CD4-positive, alpha-beta T cell treated with Interleukin-21 for 1 hour (primary cell): ENCODE measurements around the gene ARL4A.
"Not testable (repeated sequence)": the region's sequence is repeated elsewhere in the genome, so short reads cannot be mapped to it uniquely, and the experiment has no call there.

ENCODE experiments used
- DNase-seq: peaks from one replicate; pipeline ENCODE4 v3.0.0-alpha.2; 2020

ARL4A gene, protein sequence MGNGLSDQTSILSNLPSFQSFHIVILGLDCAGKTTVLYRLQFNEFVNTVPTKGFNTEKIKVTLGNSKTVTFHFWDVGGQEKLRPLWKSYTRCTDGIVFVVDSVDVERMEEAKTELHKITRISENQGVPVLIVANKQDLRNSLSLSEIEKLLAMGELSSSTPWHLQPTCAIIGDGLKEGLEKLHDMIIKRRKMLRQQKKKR

DNA sequence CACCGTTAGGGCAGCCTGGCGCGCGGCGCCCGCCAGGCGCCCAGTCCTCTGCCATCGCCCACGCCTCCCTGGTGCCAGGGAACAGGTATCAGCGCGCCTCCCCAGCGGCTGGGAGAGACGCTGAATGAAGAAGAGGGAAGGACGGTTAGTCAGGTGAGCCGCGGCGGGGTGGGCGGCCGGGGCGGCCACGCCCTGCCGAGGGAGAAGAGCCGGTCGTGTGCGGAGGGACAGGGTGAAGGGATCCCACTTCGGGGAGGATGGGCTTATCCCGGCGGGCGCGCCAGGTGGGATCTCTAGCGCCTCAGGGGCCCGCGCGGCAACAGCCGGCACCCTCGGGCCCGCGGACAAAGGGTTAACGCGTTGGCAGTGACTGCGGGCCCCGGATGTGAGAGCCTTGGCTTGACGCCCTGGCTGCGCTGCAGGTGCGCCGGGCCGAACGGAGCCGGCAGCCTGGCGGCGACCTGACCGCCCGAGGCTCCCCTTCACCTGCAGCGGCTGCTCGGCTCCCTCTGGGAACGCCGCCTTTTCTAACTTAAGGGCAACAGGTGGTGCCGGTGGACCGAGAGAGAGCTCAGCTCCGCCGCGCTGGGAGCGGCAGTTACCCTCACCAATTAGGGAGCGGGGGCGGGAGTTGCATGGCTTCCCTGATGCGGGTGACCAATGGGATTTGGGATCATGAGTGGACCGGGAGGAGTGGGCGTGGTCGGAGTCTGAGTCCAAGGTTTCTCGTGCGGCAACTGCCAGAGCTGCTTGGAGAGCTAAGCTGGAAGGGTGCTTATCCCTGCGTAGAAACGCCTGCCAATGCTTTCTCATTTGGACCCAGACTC, at the start of gene ARL4A:
Gene ARL4A, plus strand, starts transcription at position 743 of the 827 bp plus-strand sequence. CDS start 622 bp downstream, outside the sequence.
- peak; percentile 92 for DNase-seq

DNA sequence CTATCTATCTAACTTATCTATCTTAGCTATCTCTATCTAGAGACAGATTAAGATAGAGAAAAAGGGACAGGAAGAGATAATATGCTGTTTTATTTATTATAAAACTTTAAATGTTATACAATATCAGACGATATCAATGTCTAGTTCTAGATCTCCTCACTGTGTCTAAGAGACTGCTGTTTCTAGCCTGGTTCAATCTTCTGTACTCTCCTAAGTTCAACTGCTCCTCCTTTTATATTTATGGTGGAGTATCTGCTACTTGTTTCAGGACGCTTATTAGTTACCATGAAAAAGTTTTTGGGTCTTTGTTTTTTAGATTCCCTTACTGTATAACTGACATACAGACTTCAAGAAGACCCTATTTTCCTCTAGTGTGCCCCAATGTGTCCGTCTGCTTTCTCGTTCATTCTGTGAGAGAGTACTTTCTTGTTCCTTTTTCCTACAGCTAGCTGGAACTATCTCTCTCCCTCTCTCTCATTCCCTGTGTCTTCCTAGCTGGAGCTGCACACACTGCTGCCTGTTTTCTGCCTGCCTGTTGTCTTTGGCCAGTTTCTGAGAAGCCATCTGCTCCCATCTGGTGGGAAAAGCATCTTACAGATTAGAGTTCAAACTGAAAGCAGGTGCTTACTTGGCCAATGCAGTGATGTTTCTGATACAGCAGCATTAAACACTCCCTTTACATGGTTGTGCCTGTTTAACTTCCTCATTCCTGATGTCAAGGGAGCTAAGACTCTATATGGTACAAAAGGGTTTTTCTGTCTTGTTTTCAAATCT, 49.4 kb upstream of the ARL4A start:
- DNase-seq, result peak; percentile 7

DNA sequence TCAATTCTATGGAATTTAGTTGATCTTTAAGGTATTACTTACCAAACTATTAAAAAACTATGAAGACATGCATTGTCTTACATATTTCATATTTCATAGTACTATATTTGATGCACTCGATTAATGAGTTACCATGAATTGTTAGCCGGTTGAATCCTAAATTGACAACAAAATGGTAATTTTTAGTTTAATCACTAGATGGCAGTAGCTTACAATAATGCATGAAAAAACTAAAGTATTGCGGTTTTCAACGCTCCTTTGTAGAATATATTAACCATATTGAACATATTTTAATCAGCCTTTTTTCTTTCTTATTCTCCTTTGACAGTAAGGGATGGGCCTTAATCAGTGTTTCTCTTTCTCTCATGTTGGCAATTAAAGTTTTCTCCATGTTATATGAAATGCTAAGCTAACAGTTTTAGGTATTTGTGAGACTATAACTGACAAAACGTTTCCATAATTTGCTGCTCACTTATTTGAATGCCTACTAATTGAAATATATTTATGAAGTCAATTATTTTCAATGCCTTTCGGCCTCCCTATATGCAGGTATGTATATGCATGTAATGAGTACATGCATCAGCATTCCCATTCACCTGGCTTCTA, 48.5 kb upstream of the ARL4A start:
- DNase-seq, result peak; percentile 62

DNA sequence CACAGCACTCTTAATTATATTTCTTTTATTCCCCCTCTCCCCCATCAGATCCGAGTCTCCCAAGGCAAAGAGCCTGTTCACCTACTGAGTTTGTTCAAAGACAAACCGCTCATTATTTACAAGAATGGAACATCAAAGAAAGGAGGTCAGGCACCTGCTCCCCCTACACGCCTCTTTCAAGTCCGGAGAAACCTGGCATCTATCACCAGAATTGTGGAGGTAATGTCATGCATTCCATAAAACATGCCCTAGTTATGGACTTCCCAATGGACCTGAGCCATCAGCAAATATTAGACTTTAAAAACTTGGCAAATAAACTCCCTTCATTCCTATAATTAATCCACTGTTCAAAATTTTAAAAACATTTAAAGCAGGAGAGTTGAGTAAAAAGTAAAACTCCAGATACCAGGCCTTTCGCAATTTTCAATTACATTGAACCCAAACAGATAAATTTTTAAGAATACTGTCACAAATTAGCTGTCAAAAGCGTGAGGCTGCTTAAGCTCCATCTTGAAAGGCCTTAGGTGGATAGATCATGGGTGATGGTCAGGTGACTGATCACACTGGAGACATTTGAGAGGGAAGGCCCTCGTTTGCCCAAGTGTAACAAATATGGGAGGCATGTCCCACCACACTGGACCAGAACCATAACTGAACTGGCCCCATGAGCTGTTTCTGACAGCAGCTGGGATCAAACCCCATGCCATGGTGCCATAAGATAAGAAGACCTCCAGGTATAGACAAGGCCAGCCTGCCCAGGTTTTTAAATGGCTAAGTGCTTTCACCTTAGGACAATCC, 46.9 kb upstream of the ARL4A start:
- no peak for DNase-seq

DNA sequence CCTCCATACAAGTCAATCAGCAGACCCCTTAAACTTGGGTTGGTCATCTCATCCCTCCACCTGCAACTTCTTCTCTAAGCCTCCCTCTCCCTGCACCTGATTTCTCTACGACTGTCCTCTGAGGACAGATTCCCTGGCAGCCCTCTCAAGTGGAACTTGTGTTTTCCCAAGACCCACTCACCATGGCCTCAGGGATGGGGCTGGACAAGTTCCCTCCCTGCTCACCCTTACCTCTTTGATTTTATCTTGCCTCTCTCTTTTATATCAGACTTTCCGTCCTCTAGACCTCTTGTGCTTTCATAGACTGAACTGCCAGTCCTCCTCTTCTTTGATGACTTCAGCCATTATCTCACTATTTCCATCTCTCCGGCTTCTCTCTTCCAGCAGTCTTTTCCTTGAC, 46.2 kb upstream of the ARL4A start:
- DNase-seq, result no peak

DNA sequence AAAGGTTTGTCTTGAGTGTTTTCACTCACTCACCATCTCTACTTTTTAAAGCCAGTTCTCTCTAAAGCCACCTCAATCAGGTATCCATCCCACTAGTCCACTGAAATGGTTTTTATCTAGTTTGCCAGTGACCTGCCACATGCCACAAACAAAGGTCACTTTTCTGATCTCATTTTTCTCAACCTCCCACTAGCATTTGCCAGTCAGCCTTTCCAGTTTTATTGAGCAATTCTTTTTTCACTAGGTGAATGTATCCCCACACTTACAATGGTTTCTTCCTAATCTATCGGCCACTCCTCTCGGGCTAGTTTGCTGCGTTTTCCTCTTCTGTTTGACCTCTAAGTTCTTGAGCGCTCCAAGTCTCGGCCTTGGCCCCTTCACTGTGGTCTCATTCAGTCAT, 44.9 kb upstream of the ARL4A start:
- DNase-seq, result no peak

DNA sequence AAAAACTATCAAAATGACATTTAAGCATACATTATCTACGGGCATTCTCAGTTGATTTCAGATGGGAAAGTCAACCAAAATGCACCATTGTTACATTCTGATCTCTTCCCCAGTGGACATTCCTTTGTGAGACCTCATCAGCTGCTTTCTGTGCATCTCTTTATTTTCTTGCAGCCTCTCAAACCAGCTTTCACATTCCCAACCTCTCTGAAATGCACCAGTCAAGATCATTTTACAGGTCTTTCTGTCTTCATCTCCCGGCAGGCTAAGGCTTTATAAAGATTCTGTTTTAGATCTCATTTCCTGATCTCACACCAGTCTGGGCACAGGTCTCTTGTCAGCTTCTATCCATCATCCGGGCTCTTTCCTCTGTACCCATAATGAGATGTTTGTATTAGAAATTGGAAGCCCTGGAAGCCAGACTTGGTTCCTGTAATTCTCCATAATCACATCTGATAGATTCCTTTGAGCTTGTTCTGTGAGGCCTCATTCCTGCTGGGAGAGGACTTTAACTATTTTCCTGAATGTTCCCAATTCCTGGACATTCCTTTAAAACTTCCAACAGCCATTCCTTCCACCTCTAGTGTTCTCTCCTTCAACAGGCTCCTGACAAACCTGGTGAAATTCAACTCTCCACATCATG, 44.3 kb upstream of the ARL4A start:
- DNase-seq, result no peak

DNA sequence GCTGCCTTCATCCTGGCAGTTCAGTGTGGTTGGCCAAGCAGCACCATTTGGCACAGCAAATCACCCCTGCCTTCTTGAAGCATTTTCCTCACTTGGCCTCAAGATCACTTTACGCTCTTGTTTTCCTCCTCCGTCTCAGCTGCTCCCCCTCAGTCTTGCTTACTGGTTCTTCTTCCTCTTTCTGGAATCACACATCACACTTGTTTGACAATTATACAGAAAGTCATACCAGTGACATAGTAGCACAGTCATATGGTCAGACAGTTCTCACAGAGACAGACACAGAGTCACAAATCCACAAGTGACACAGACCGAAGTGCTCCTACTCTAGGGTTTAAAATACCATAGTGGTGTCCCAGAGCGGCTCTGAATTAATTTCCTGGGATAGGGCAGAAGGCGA, 43.8 kb upstream of the ARL4A start:
- no peak for DNase-seq

DNA sequence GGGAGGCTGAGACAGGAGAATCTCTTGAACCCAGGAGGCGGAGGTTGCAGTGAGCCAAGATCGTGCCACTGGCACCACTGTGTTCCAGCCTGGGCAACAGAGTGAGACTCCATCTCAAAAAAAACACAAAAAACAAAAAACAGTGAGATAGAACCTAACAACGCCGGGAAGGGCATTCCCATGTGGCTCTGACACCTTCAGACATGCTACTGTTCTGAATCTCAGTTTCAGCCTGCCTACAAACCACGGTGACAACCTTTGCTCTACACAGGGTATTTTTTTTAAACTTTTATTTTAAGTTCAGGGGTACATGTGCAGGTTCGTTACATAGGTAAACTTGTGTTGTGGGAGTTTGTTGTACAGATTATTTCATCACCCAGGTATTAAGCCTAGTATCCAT, 42.2 kb upstream of the ARL4A start:
- DNase-seq, result not testable (repeated sequence)

DNA sequence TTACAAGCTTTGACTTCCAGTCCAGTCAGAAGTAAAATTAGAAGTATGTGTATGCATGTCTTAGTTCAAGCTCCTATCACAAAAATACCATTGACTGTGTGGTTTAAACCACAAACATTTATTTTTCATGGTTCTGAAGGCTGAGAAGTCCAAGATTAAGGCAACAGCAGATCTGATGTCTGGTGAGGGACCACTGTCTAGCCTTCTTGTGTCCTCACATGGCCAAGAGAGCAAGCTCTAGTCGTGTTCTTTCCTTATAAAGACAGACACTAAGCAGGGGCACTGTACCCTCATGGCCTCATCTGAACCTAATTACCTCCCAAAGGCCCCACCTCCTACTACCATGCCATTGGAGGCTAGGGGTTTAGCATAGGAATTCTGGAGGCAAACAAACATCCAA, 41.3 kb upstream of the ARL4A start:
- no peak for DNase-seq

DNA sequence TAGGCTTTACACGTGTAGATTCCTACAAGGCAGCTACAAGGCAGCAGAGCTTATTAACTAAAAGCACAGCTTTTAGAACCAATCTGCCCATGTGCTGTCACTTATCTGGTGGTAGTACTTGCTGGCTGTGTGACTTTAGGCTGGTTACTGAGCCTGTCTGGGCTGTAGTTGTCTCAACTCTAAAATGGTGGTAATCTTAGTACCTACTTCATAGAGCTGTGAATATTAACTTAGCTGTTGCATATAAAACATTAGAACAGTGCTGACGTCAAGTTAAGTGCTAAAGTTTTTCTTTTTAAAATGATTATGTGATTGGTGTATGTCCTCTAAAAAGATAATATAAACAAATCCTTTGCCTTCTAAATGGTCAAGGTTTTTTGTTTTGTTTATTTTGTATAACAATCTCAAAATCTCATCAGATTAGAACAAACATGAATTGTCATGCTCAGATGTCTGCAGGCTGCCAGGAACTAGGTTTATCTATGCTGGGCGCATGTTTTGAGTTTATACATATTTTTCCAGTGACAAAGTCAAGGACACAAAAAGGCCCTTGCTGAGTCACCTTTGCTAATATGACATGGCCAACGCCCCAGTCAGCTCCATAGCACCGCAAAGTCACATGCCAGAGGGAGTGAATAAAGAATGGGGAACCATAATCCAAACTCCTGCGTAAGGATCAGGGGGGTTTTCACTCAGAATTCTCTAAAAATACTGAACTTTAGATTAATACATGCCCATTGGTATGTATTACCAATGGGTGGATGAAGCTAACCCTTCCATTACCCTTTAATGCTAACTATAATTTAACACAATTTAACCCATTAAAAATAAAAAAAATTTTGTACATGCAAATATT, 39.8 kb upstream of the ARL4A start:
- no peak for DNase-seq

DNA sequence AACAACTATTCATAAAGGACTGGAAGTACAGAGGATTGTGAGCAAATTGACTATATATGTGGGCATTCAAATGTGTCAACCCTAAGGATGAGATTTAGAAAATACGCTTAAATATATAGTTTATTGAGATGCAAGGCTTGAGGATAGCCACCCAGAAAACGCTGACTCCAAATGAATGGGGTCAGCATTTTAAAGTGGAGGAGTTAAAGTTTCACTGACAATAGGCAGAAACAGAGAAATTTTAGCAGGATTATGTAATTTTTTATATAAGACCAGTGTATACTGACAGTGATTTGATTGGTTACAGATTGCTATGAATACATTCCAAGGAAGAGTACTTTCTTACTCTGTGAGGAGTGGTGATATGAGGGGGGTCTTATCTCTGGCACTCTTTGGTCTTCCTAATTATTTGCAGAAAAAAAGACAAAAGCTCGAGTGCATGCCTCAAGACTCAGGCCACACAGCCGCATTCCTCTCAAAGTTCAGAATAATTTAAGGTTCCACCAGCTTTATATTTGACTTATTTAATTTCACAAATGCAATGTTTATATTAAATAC, 38.6 kb upstream of the ARL4A start:
- DNase-seq, result no peak

DNA sequence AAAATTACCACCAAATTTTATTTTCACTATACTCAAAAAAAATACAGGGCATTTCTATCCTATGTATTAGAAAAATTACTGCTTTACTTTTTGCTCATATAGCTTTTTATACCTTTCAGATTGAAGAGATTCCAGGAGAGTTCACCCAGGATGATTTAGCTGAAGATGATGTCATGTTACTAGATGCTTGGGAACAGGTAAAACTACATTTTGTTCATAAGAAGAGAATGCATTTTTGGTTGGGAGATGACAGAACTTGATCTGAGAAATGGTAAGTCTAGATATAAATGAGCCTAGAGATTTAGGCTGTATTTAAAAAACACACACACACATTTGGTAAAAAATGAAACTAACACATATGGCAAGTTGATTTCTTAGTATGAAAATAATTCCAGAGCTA, 38.1 kb upstream of the ARL4A start:
- DNase-seq, result no peak

DNA sequence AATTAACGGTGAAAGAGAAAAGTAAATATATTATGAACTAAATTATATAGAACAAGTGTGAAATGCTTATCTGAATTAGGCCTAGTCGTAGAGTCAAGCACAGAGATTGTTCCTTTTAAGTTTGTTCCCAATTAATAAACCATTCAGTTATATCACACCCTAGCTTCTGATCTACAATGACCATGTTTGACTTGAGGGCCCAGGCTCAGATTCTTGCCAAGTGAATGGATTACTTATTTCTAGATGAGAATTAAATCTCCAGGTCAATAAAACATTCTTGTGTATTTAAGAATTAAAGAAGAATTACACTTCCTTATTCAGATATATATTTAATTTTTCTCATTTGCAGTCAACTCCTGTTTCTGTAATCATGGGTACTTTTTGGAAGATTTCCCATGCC, 37.4 kb upstream of the ARL4A start:
- DNase-seq, result no peak

DNA sequence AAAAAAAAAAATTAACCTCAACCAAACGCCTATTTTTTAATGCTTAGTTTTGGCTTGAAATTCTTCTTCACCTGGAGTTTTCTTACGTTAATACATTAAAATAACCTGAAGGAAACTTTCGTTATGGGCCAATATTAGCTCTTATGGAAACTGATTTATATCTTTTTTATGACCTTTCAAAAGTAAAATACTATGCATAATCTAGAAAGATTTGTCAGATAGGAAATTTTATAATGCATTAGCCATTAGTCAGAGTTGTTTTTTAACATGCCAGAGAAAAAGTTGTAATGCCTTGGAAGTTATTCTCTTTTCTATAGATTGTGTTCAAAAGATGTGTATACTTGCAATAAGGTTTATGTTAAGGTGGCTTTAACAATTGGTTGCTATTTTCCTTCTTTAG, 34.3 kb upstream of the ARL4A start:
- DNase-seq, result no peak

DNA sequence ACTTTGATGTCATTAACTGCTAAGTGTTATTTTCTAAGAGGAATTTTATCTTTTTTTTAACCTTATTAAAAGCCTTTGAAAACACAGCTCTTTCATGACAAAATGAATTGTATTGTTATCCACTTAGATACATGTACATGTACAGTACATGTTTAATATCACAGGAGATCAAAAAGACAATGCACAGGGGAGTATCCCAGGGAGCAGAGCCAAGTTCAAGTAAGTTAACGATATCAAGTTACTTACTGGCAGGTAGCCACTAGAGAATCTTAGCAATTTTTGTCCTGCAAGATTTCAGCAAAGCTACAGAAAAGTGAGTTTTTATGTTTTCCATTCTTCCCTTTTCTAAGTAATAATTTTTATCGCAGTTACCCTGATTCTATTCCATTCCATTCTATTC, 33.9 kb upstream of the ARL4A start:
- no peak for DNase-seq

DNA sequence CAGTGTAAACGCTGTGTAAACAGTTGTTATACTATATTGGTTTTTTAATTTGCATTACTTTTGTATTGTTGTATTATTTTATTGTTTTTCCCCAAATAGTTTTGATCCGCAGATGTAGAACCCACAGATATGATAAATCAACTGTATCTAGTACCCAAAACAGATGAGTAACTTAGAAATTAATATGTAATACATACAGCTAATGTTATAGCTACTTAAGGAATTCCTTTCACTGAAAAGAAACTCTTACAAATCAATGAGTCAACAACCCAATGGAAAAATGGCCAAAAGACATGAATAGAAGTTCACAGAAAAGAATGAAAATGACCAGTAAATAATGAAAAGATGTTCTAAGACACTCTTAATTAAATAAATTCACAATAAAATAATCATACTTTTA, 32.3 kb upstream of the ARL4A start:
- no peak for DNase-seq

DNA sequence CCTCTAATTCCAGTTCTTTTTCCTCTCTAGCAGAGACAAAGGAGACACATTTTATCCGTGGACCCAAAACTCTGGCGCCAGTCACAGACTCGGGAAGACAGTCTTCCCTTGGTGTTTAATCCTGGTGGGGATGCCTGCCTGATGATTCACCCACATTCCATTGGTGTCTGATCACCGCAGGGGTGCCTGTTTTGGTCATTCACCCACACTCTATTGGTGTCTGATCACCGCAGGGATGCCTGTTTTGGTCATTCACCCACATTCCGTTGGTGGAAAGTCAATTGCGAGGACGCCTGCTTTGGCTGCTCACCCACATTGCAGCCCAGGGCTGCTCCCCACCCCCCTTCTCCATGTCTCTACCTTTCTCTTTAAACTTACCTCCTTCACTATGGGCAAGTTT, 27.0 kb upstream of the ARL4A start:
- DNase-seq, result not testable (repeated sequence)

DNA sequence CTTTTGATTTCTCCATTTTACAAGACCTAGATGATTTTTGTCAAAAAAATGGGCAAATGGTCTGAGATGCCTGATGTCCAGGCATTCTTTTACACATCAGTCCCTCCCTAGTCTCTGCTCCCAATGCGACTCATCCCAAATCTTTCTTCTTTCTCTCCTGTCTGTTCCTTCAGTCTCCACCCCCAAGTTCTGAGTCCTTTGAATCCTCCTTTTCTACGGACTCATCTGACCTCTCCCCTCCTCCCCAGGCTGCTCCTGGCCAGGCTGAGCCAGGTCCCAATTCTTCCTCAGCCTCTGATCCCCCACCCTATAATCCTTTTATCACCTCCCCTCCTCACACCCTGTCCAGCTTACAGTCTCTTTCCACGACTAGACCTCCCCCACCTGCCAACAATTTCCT, 26.4 kb upstream of the ARL4A start:
- DNase-seq, result not testable (repeated sequence)

DNA sequence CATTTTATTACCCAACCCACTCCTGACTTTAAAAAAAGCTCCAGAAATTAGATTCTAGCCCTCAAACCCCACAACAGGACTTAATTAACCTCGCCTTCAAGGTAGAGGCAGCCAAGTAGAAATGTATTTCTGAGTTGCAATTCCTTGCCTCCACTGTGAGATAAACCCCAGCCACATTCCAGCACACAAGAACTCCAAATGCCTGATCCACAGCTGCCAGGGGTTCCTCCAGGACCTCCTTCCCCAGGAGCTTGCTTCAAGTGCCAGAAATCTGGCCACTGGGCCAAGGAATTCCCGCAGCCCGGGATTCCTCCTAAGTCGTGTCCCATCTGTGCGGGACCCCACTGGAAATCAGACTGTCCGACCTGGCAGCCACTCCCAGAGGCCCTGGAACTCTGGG, 25.9 kb upstream of the ARL4A start:
- no peak for DNase-seq
